Measurements from ENCODE around the gene ZNF263. TPM values are rescaled to one million over a fixed set of nuclear protein-coding genes. Genes with fewer than 3 reads are reported as not detected.
A peak's percentile ranks its signal among the peaks of the same experiment; 100 is the strongest.

ZNF263 gene
- total RNA-seq, 1 donor from 2014 or later: 34.7 TPM

DNA sequence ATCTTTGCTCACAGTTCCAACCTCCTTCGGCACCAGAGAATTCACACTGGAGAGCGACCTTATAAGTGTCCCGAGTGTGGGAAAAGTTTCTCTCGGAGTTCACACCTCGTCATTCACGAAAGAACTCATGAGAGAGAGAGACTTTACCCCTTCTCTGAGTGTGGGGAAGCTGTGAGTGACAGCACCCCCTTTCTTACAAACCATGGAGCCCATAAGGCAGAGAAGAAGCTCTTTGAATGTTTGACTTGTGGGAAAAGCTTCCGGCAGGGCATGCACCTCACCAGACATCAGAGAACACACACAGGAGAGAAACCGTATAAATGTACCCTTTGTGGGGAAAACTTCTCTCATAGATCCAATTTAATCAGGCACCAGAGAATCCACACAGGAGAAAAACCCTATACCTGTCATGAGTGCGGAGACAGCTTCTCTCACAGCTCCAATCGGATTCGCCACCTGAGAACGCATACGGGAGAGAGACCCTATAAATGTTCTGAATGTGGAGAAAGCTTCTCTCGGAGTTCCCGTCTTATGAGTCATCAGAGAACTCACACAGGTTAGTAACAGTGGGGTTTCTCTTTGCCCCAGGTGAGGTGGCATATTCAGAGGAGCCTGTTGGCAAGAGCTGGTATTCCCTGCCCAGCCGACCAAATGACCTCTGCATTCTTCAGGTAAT lies 6.8 kb downstream of the ZNF263 start:
- H4K20me1 ChIP-seq (ENCODE audit: insufficient read depth, low read length): peaks cover 46% of the 10 kb centered on the region
- no peak overlapping the region for H3K4me3 ChIP-seq (ENCODE audit: insufficient read depth, low read depth, low read length)
- no peak overlapping the region for H2AFZ ChIP-seq (ENCODE audit: low read depth, low read length)
- H3K4me1 ChIP-seq (ENCODE audit: insufficient read depth, low read length): peaks cover 1% of the 10 kb centered on the region
- DNase-seq (ENCODE audit: low read depth) (no peak), FAIRE-seq (no peak)
- H3K4me1 Mint-ChIP-seq (ENCODE audit: low read depth, unreplicated experiment): peaks cover 20% of the 10 kb centered on the region
- peaks cover 49% of the 10 kb centered on the region for H3K36me3 ChIP-seq (ENCODE audit: insufficient read depth, low read length)
- no peak overlapping the region for H3K4me3 Mint-ChIP-seq (ENCODE audit: unreplicated experiment)
- no peaks in the 10 kb centered on the region for H3K27me3 Mint-ChIP-seq (ENCODE audit: low read depth, unreplicated experiment)
- H3K27ac ChIP-seq (ENCODE audit: low read depth, low read length): no peak overlapping the region
- H3K9me3 ChIP-seq (ENCODE audit: insufficient read depth, low read depth, low read length): peaks cover 52% of the 10 kb centered on the region
- no peak overlapping the region for H3K9ac ChIP-seq (ENCODE audit: low read length)
- H3K79me2 ChIP-seq (ENCODE audit: insufficient read depth, low read length): peaks cover 74% of the 10 kb centered on the region
- H3K27ac Mint-ChIP-seq (ENCODE audit: unreplicated experiment): no peak overlapping the region
- H3K9me3 Mint-ChIP-seq (ENCODE audit: unreplicated experiment): peaks cover 55% of the 10 kb centered on the region
- peaks cover 79% of the 10 kb centered on the region for H3K36me3 Mint-ChIP-seq (ENCODE audit: low read depth, unreplicated experiment)
- TF ChIP-seq, protein P1, sequence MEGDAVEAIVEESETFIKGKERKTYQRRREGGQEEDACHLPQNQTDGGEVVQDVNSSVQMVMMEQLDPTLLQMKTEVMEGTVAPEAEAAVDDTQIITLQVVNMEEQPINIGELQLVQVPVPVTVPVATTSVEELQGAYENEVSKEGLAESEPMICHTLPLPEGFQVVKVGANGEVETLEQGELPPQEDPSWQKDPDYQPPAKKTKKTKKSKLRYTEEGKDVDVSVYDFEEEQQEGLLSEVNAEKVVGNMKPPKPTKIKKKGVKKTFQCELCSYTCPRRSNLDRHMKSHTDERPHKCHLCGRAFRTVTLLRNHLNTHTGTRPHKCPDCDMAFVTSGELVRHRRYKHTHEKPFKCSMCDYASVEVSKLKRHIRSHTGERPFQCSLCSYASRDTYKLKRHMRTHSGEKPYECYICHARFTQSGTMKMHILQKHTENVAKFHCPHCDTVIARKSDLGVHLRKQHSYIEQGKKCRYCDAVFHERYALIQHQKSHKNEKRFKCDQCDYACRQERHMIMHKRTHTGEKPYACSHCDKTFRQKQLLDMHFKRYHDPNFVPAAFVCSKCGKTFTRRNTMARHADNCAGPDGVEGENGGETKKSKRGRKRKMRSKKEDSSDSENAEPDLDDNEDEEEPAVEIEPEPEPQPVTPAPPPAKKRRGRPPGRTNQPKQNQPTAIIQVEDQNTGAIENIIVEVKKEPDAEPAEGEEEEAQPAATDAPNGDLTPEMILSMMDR (IDR thresholded peaks at IDR 0.05; ENCODE audit: insufficient read depth, low read depth, low read length): no peak
- TF ChIP-seq EZH2 (IDR thresholded peaks at IDR 0.05; ENCODE audit: insufficient read depth, low read length): no peak
- no peak overlapping the region for H3K4me2 ChIP-seq (ENCODE audit: low read length)
- H3K27me3 ChIP-seq (ENCODE audit: insufficient read depth, low read length): no peaks in the 10 kb centered on the region

DNA sequence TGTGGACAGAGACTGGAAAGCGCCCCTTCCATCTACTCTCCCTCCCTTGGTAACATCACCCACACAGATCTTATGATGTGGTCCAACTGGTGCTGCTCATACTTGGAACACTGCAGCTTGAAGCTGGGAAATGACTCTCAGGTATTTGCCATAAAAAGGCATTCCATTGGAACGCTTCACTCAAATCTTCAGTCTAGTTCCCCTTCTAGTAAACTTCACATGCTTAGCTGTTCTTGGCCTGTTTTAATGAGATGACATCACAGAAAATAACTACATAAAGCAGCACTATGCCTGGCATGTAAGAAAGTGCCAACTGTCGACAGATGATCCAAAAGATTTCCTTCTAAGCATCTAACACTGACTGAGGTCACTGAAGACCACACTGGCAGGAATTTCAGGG lies 9.3 kb downstream of the ZNF263 start:
- no peak for TF ChIP-seq EZH2 (IDR thresholded peaks at IDR 0.05; ENCODE audit: insufficient read depth, low read length)
- TF ChIP-seq, protein P1 (IDR thresholded peaks at IDR 0.05; ENCODE audit: insufficient read depth, low read depth, low read length): no peak
- H3K4me1 Mint-ChIP-seq (ENCODE audit: low read depth, unreplicated experiment): peaks cover 11% of the 10 kb centered on the region
- H3K9me3 ChIP-seq (ENCODE audit: insufficient read depth, low read depth, low read length): peaks cover 61% of the 10 kb centered on the region
- no peak overlapping the region for H3K27ac Mint-ChIP-seq (ENCODE audit: unreplicated experiment)
- peak overlapping the region; percentile 9 for H3K4me3 Mint-ChIP-seq (ENCODE audit: unreplicated experiment)
- H3K9me3 Mint-ChIP-seq (ENCODE audit: unreplicated experiment): peaks cover 61% of the 10 kb centered on the region
- no peak for FAIRE-seq
- H3K27ac ChIP-seq (ENCODE audit: low read depth, low read length): no peak overlapping the region
- peaks cover 36% of the 10 kb centered on the region for H4K20me1 ChIP-seq (ENCODE audit: insufficient read depth, low read length)
- no peak overlapping the region for H3K9ac ChIP-seq (ENCODE audit: low read length)
- peaks cover 58% of the 10 kb centered on the region for H3K79me2 ChIP-seq (ENCODE audit: insufficient read depth, low read length)
- H3K36me3 Mint-ChIP-seq (ENCODE audit: low read depth, unreplicated experiment): peaks cover 76% of the 10 kb centered on the region
- DNase-seq (ENCODE audit: low read depth): peak; percentile 49
- no peaks in the 10 kb centered on the region for H3K27me3 Mint-ChIP-seq (ENCODE audit: low read depth, unreplicated experiment)
- H2AFZ ChIP-seq (ENCODE audit: low read depth, low read length): no peak overlapping the region
- H3K4me3 ChIP-seq (ENCODE audit: insufficient read depth, low read depth, low read length): no peak overlapping the region
- H3K4me1 ChIP-seq (ENCODE audit: insufficient read depth, low read length): no peaks in the 10 kb centered on the region
- no peaks in the 10 kb centered on the region for H3K27me3 ChIP-seq (ENCODE audit: insufficient read depth, low read length)
- no peak overlapping the region for H3K4me2 ChIP-seq (ENCODE audit: low read length)
- H3K36me3 ChIP-seq (ENCODE audit: insufficient read depth, low read length): peaks cover 38% of the 10 kb centered on the region

GRCh38 chr16:3295209-3295608 lies 11.9 kb downstream of the ZNF263 start:
- H3K9me3 Mint-ChIP-seq (ENCODE audit: unreplicated experiment): peaks cover 55% of the 10 kb centered on the region
- H3K4me2 ChIP-seq (ENCODE audit: low read length): no peak overlapping the region
- H3K4me1 Mint-ChIP-seq (ENCODE audit: low read depth, unreplicated experiment): peaks cover 11% of the 10 kb centered on the region

More at GRCh38 chr16:3295209-3295608, 11.9 kb downstream of the ZNF263 start:
- Histone ChIP-seq H2AFZ (ENCODE audit: low read depth, low read length) (no peak overlapping the region), H3K79me2 (ENCODE audit: insufficient read depth, low read length) (peaks cover 37% of the 10 kb centered on the region), H3K27ac (ENCODE audit: low read depth, low read length) (no peak overlapping the region), H3K9ac (ENCODE audit: low read length) (no peak overlapping the region), H3K9me3 (ENCODE audit: insufficient read depth, low read depth, low read length) (peaks cover 46% of the 10 kb centered on the region), H4K20me1 (ENCODE audit: insufficient read depth, low read length) (peaks cover 25% of the 10 kb centered on the region), H3K4me3 (ENCODE audit: insufficient read depth, low read depth, low read length) (no peak overlapping the region), H3K36me3 (ENCODE audit: insufficient read depth, low read length) (peaks cover 29% of the 10 kb centered on the region), H3K4me1 (ENCODE audit: insufficient read depth, low read length) (no peaks in the 10 kb centered on the region), H3K27me3 (ENCODE audit: insufficient read depth, low read length) (no peaks in the 10 kb centered on the region)
- TF ChIP-seq, protein P1 (IDR thresholded peaks at IDR 0.05; ENCODE audit: insufficient read depth, low read depth, low read length): no peak
- TF ChIP-seq EZH2 (IDR thresholded peaks at IDR 0.05; ENCODE audit: insufficient read depth, low read length): no peak
- no peak for FAIRE-seq
- H3K27ac Mint-ChIP-seq (ENCODE audit: unreplicated experiment): no peak overlapping the region
- peaks cover 66% of the 10 kb centered on the region for H3K36me3 Mint-ChIP-seq (ENCODE audit: low read depth, unreplicated experiment)
- H3K27me3 Mint-ChIP-seq (ENCODE audit: low read depth, unreplicated experiment): no peaks in the 10 kb centered on the region
- no peak overlapping the region for H3K4me3 Mint-ChIP-seq (ENCODE audit: unreplicated experiment)
- DNase-seq (ENCODE audit: low read depth): no peak

Measured in astrocyte (in vitro differentiated cells and primary cell).